Mesothelial cell of epicardium (in vitro differentiated cells): ENCODE data around the gene EDC3. TPM values are rescaled to one million over a fixed set of nuclear protein-coding genes. Genes with fewer than 3 reads are reported as not detected.

Experiments
- DNase-seq, 2 experiments: peaks; one replicate each; pipeline ENCODE4 v3.0.0; 2021; ENCODE audit warnings: low spot score in 2 of 2; ENCODE audit not compliant: unreplicated experiment in 2 of 2
- H3K27ac Mint-ChIP-seq: 2 replicates; pipeline ENCODE4 v1.8.0; 2021; ENCODE audit warnings: mixed read lengths
- H3K27me3 Mint-ChIP-seq: 2 replicates; pipeline ENCODE4 v1.8.0; 2021; ENCODE audit warnings: low read depth, mixed read lengths
- H3K36me3 Mint-ChIP-seq: 2 replicates; pipeline ENCODE4 v1.8.0; 2021; ENCODE audit warnings: mixed read lengths
- H3K4me1 Mint-ChIP-seq: 2 replicates; pipeline ENCODE4 v1.8.0; 2021; ENCODE audit warnings: mixed read lengths
- H3K4me3 Mint-ChIP-seq: 2 replicates; pipeline ENCODE4 v1.8.0; 2021; ENCODE audit warnings: mild to moderate bottlenecking, moderate library complexity, mixed read lengths
- H3K9me3 Mint-ChIP-seq: 2 replicates; pipeline ENCODE4 v1.8.0; 2021; ENCODE audit warnings: mixed read lengths
- CTCF ChIP-seq: fragments of 200-600 bp; sonication (generic); IDR thresholded peaks from one replicate; pipeline ENCODE4 v1.5.0; 2021; ENCODE audit warnings: antibody characterized with exemption; ENCODE audit not compliant: unreplicated experiment
- total RNA-seq: library from RNA; stranded (reverse); gene quantifications from 3 replicates; pipeline ENCODE4 v1.2.1, GENCODE V29; 2021

Gene EDC3
- total RNA-seq, 1 donor from 2014 or later = 69.5 TPM

- TF ChIP-seq CTCF = peak; percentile 42
- peak overlapping the region; percentile 78 for H3K27ac Mint-ChIP-seq
- H3K4me3 Mint-ChIP-seq = no peak overlapping the region
- peaks cover 22% of the 10 kb centered on the region for H3K36me3 Mint-ChIP-seq
- peaks cover 23% of the 10 kb centered on the region for H3K4me1 Mint-ChIP-seq
- H3K9me3 Mint-ChIP-seq = no peaks in the 10 kb centered on the region
- peak in 1 of 2 experiments; percentile 55 for DNase-seq
- H3K27me3 Mint-ChIP-seq = no peaks in the 10 kb centered on the region
Observed at GRCh38 chr15:74620636-74621545, 74.9 kb downstream of the EDC3 start.

GRCh38 chr15:74619916-74620635 is 75.7 kb downstream of the EDC3 start:
- Mint-ChIP-seq H3K9me3 (no peaks in the 10 kb centered on the region), H3K4me3 (no peak overlapping the region), H3K27ac (no peak overlapping the region), H3K36me3 (peaks cover 19% of the 10 kb centered on the region), H3K27me3 (no peaks in the 10 kb centered on the region), H3K4me1 (peaks cover 23% of the 10 kb centered on the region)
- DNase-seq = no peak
- TF ChIP-seq CTCF = no peak

- no peak for DNase-seq
- no peaks in the 10 kb centered on the region for H3K9me3 Mint-ChIP-seq
- H3K27me3 Mint-ChIP-seq = no peaks in the 10 kb centered on the region
- H3K4me3 Mint-ChIP-seq = no peak overlapping the region
- TF ChIP-seq CTCF = no peak
- H3K4me1 Mint-ChIP-seq = peaks cover 23% of the 10 kb centered on the region
- no peak overlapping the region for H3K27ac Mint-ChIP-seq
- H3K36me3 Mint-ChIP-seq = peaks cover 19% of the 10 kb centered on the region
Observed at GRCh38 chr15:74618841-74619596, 76.8 kb downstream of the EDC3 start.

GRCh38 chr15:74616996-74617395 is 78.8 kb downstream of the EDC3 start:
- H3K27me3 Mint-ChIP-seq = no peaks in the 10 kb centered on the region
- TF ChIP-seq CTCF = no peak
- H3K27ac Mint-ChIP-seq = peak overlapping the region; percentile 95
- H3K4me1 Mint-ChIP-seq = peaks cover 23% of the 10 kb centered on the region
- no peak for DNase-seq
- no peaks in the 10 kb centered on the region for H3K9me3 Mint-ChIP-seq
- peaks cover 11% of the 10 kb centered on the region for H3K36me3 Mint-ChIP-seq
- H3K4me3 Mint-ChIP-seq = peak overlapping the region; percentile 90

GRCh38 chr15:74616366-74616939 is 79.4 kb downstream of the EDC3 start:
- TF ChIP-seq CTCF = no peak
- H3K27ac Mint-ChIP-seq = peak overlapping the region; percentile 95
- peaks cover 23% of the 10 kb centered on the region for H3K4me1 Mint-ChIP-seq
- no peaks in the 10 kb centered on the region for H3K9me3 Mint-ChIP-seq
- peaks cover 6% of the 10 kb centered on the region for H3K36me3 Mint-ChIP-seq
- peak; percentile 44 to 66 for DNase-seq
- H3K4me3 Mint-ChIP-seq = peak overlapping the region; percentile 90
- no peaks in the 10 kb centered on the region for H3K27me3 Mint-ChIP-seq
